Fibroblast of peridontal ligament (primary cell): Measurements from ENCODE around the gene HSPBP1.
A peak's percentile ranks its signal among the peaks of the same experiment; 100 is the strongest.

Source experiments
- DNase-seq: peaks from one replicate; pipeline ENCODE4 v3.0.0-alpha.2; 2010; ENCODE audit errors: extremely low read depth

HSPBP1 gene

DNA sequence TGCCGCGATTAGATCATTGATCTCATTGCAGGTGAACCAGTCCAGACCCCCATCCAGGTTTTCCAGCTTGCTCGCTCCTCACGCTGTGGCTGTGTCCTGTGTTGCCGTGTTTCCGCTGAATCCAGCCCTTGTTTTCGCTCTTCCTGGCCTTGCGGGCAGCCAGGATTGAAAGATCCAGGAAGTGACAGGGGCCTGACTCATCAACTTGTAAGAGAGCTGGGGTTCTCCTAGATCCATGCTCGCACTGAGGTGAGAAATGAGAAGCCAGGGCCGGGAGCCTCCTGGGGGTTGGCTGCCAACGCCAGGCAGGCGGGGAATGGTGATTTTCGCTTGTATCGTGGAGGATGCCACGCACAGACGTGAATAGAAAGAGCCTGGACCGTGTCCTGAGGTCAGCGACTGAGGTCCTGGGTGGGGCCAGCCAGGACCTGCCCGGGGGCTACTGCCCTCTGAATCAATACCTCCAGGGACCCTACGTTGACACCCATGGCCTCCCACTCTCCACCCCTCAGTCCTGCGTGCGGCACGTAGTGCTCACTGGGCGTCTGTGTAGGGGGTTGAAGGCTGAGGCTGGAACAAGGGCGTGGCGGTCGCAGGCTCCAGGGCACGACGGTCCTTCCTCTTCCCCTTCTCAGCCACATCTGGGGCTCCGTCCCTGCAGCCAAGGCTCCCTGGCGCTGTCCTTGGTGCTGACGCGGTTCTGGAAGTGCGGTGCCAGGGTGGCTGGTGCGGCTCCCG lies 63.3 kb downstream of the HSPBP1 start:
- peak; percentile 99 for DNase-seq

DNA sequence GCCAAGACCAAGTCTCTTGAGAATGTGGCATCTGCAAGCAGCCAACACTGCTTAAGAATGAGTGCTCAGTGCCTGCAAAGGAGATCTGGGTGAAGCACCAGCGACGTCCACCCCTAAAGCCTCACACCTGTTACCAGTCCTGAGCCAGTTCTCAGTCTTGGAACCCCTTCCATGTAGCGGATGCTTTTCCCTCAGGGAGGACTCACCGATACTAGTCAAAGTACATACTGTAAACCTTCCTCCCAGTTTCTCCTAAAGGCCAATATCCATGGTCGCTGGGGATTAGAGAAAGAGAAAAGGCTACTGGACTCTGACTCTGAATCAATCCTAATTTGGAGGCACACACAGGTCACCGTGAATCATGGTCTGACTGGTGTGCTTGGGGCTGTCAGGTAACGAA lies 66.4 kb downstream of the HSPBP1 start:
- DNase-seq: no peak

DNA sequence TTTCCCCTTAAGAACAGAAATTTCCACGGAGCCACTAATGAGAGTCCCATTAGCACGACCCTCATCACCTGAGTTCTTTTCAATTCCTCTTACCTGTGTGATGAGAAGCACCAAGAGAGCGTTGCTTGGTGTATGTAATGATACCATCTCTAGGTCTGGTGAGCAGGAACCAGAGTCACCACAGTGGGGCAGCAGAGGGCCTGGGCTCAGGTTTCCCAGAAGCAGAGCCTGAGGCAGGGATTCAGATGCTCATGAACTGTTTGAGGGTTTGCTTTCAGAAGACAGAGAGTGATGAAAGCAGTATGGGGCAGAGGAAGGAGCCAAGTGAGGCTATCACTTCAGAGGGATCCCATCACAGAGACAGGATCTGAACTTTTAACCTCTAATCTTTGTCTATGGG lies 67.5 kb downstream of the HSPBP1 start:
- no peak for DNase-seq
